ENCODE measurements around the gene LRRC61. TPM values are rescaled to one million over a fixed set of nuclear protein-coding genes. Genes with fewer than 3 reads are reported as not detected.

LRRC61 gene
- total RNA-seq, 1 donor: 4.0 TPM

GRCh38 chr7:150378115-150378852 is 55.1 kb downstream of the LRRC61 start:
- Histone ChIP-seq H3K9me3 (ENCODE audit: low read depth, low read length) (no peaks in the 10 kb centered on the region), H3K4me2 (ENCODE audit: insufficient read depth, low read length) (peak overlapping the region; percentile 89), H3K4me1 (ENCODE audit: insufficient read depth, low read length) (peaks cover 14% of the 10 kb centered on the region), H3K4me3 (ENCODE audit: insufficient read depth, low read length) (peak overlapping the region; percentile 91), H4K20me1 (ENCODE audit: insufficient read depth, low read length) (peaks cover 3% of the 10 kb centered on the region), H3K36me3 (ENCODE audit: insufficient read depth, low read length) (peaks cover 11% of the 10 kb centered on the region), H2AFZ (ENCODE audit: low read length) (peak overlapping the region; percentile 87), H3K79me2 (ENCODE audit: insufficient read depth, low read length) (peaks cover 41% of the 10 kb centered on the region), H3K27me3 (ENCODE audit: insufficient read depth, low read length) (no peaks in the 10 kb centered on the region), H3K27ac (ENCODE audit: low read depth, low read length) (peak overlapping the region; percentile 69)
- peak; percentile 94 for DNase-seq (ENCODE audit: insufficient read length, low spot score, missing footprints)
- no peak for TF ChIP-seq CTCF (IDR thresholded peaks at IDR 0.05; ENCODE audit: extremely low read depth, low read depth, low read length)

- Histone ChIP-seq H3K4me2 (ENCODE audit: insufficient read depth, low read length) (peak within 1 kb of the TSS; percentile 95), H2AFZ (ENCODE audit: low read length) (peak within 1 kb of the TSS; percentile 95), H3K36me3 (ENCODE audit: insufficient read depth, low read length) (peaks cover 5% of the 10 kb centered on the region), H3K9me3 (ENCODE audit: low read depth, low read length) (no peaks in the 10 kb centered on the region), H3K4me1 (ENCODE audit: insufficient read depth, low read length) (peaks cover 14% of the 10 kb centered on the region), H3K27me3 (ENCODE audit: insufficient read depth, low read length) (no peaks in the 10 kb centered on the region), H3K27ac (ENCODE audit: low read depth, low read length) (peak within 1 kb of the TSS; percentile 69), H4K20me1 (ENCODE audit: insufficient read depth, low read length) (no peaks in the 10 kb centered on the region), H3K79me2 (ENCODE audit: insufficient read depth, low read length) (peaks cover 40% of the 10 kb centered on the region), H3K4me3 (ENCODE audit: insufficient read depth, low read length) (peak within 1 kb of the TSS; percentile 91)
- DNase-seq (ENCODE audit: insufficient read length, low spot score, missing footprints): peak; percentile 100
- TF ChIP-seq CTCF (IDR thresholded peaks at IDR 0.05; ENCODE audit: extremely low read depth, low read depth, low read length): no peak
These were observed 55.8 kb downstream of the LRRC61 start, which contains the start of gene ZNF775 for GRCh38 chr7:150378853-150379440. Gene ZNF775, plus strand, starts transcription at chr7:150379330. Its CDS starts 9,141 bp downstream, at chr7:150388471.

- H4K20me1 ChIP-seq (ENCODE audit: insufficient read depth, low read length): peaks cover 5% of the 10 kb centered on the region
- peak overlapping the region; percentile 95 for H3K4me2 ChIP-seq (ENCODE audit: insufficient read depth, low read length)
- no peak for TF ChIP-seq CTCF (IDR thresholded peaks at IDR 0.05; ENCODE audit: extremely low read depth, low read depth, low read length)
- no peaks in the 10 kb centered on the region for H3K27me3 ChIP-seq (ENCODE audit: insufficient read depth, low read length)
- H3K4me3 ChIP-seq (ENCODE audit: insufficient read depth, low read length): peak overlapping the region; percentile 91
- H3K36me3 ChIP-seq (ENCODE audit: insufficient read depth, low read length): no peaks in the 10 kb centered on the region
- no peaks in the 10 kb centered on the region for H3K9me3 ChIP-seq (ENCODE audit: low read depth, low read length)
- H3K27ac ChIP-seq (ENCODE audit: low read depth, low read length): no peak overlapping the region
- H3K79me2 ChIP-seq (ENCODE audit: insufficient read depth, low read length): peaks cover 35% of the 10 kb centered on the region
- peaks cover 14% of the 10 kb centered on the region for H3K4me1 ChIP-seq (ENCODE audit: insufficient read depth, low read length)
- peak; percentile 89 for DNase-seq (ENCODE audit: insufficient read length, low spot score, missing footprints)
- H2AFZ ChIP-seq (ENCODE audit: low read length): peak overlapping the region; percentile 95
These were observed 56.6 kb downstream of the LRRC61 start for GRCh38 chr7:150379441-150380379.

All from osteoblast (primary cell).